ENCODE results near the gene EYA3. TPM values are rescaled to one million over a fixed set of nuclear protein-coding genes. Genes with fewer than 3 reads are reported as not detected.

Gene EYA3
- total and polyA plus RNA-seq, 7 donors = 3.6 to 15.3 (median 13.1) TPM

DNA sequence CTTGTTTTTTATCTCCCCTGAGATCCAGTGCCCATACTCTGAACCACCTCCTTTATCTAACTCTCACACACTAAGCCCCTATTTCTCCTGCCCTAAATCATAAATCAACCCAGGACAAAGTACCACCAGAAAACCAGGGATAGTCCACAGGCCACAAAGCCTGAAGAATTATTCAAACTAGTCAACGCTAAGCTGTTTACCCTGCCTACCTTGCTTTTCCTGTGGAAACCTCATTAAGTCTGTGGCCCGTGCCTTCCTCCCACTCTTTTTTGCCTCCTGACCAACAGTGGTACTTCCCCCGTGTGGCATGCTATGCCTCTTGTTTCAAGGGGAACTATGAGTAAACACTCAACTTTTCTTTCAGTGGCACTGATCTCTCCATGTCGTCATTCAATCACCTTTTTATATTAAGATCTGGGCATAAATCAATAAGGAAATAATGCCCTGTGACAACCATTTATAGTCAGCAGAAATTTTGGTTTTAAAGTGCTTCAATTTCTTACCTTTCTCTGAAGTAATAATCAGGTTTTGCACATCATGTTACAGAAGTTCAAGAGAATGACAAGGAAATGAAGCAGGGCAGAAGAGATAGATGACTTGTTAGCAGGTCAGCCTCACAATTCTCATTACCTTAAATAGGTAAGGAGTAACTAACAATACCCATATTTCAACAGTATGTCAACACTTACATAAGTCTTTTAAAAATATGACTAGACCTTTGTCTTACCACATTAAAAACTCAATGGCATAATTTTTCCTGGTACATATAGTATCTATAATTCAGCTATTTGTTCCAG lies 32.1 kb downstream of the EYA3 start:
- WGBS, 3 donors = 65 to 75% (median 68%) methylated on average over 4 of the region's 4 CpGs
- intact Hi-C loops (cut with DNase I) = no loop called here
- Histone ChIP-seq H3K4me1 (peaks cover 17% of the 10 kb centered on the region), H3K36me3 (ENCODE audit: insufficient read depth in 1 of 2, low read depth in 1 of 2) (peaks cover 0 to 11% of the 10 kb centered on the region in 2 donors), H3K9me3 (no peaks in the 10 kb centered on the region), H3K4me3 (no peak overlapping the region), H3K27ac (no peak overlapping the region), H3K27me3 (ENCODE audit: insufficient read depth in 3 of 3, low read length in 2 of 3) (no peaks in the 10 kb centered on the region)
- ATAC-seq (no peak), DNase-seq (no peak)
- TF ChIP-seq, protein P1, sequence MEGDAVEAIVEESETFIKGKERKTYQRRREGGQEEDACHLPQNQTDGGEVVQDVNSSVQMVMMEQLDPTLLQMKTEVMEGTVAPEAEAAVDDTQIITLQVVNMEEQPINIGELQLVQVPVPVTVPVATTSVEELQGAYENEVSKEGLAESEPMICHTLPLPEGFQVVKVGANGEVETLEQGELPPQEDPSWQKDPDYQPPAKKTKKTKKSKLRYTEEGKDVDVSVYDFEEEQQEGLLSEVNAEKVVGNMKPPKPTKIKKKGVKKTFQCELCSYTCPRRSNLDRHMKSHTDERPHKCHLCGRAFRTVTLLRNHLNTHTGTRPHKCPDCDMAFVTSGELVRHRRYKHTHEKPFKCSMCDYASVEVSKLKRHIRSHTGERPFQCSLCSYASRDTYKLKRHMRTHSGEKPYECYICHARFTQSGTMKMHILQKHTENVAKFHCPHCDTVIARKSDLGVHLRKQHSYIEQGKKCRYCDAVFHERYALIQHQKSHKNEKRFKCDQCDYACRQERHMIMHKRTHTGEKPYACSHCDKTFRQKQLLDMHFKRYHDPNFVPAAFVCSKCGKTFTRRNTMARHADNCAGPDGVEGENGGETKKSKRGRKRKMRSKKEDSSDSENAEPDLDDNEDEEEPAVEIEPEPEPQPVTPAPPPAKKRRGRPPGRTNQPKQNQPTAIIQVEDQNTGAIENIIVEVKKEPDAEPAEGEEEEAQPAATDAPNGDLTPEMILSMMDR (IDR thresholded peaks at IDR 0.05) = no peak

DNA sequence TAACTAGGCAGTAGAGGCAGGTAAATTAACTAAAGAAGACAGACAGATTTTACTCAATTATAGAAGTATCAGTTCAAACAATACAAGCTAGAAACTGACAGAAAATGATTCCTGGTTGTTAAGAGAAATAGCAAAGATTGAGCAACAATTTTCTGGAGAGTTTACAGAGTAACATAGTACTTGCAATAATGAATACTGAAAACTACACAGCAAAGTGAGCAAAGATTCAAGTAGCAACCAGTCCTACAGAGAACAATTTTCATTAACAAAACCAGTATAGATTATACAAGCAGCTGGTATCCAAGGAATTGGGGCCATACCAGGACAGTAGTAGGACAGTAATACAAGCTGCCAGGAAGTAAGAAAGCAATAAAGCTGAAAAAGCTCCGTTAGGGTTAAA lies 37.6 kb downstream of the EYA3 start:
- intact Hi-C loops (cut with DNase I) = no loop called here
- 61 to 76% (median 66%) methylated on average over 1 of the region's 1 CpG for WGBS, 3 donors
- Histone ChIP-seq H3K4me3 (no peak overlapping the region), H3K9me3 (no peaks in the 10 kb centered on the region), H3K36me3 (ENCODE audit: insufficient read depth in 1 of 2, low read depth in 1 of 2) (peaks cover 0 to 44% of the 10 kb centered on the region in 2 donors), H3K27me3 (ENCODE audit: insufficient read depth in 3 of 3, low read length in 2 of 3) (no peaks in the 10 kb centered on the region), H3K27ac (no peak overlapping the region), H3K4me1 (peaks cover 7% of the 10 kb centered on the region)
- no peak for ATAC-seq
- DNase-seq = no peak
- TF ChIP-seq, protein P1 (IDR thresholded peaks at IDR 0.05) = no peak

DNA sequence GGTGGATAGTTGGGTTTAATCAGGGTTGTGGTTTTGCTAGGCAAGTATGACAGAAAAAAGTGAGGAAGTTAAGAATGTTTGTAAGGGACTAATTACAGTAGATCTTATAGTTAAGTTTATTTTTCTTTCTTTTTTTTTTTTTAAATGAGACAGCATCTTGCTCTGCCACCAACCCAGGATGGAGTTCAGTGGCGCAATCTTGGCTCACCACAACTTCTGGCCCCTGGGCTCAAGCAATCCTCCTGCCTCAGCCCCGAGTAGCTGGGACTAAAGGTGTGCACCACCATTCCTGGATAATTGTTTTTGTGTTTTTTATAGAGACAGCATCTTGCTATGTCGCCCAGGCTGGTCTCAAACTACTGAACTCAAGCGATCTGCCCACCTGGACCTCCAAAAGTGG lies 41.7 kb downstream of the EYA3 start:
- TF ChIP-seq, protein P1 (IDR thresholded peaks at IDR 0.05) = no peak
- Histone ChIP-seq H3K4me1 (no peaks in the 10 kb centered on the region), H3K36me3 (ENCODE audit: insufficient read depth in 1 of 2, low read depth in 1 of 2) (peaks cover 0 to 60% of the 10 kb centered on the region in 2 donors), H3K9me3 (no peaks in the 10 kb centered on the region), H3K27ac (no peak overlapping the region), H3K27me3 (ENCODE audit: insufficient read depth in 3 of 3, low read length in 2 of 3) (no peaks in the 10 kb centered on the region), H3K4me3 (no peak overlapping the region)
- ATAC-seq = no peak
- DNase-seq = no peak
- 93 to 100% (median 94%) methylated on average over 4 of the region's 4 CpGs for WGBS, 3 donors
- intact Hi-C loops (cut with DNase I) = no loop called here

DNA sequence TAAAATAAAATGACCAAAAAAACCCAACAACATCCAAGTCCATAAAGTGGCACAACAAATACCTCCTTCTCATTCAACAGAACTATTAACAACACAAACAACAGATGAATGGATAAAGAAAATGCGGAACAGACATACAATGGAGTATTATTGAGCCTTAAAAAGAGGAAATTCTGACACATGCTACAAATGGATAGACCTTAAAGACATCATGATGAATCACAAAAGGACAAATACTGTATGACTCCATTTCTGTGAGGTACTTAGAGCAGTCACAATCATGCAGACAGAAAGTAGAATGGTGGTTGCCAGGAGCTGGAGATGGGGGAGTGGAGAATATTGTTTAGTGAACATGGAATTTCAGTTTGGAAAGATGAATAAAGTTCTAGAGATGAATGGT lies 42.6 kb downstream of the EYA3 start:
- Histone ChIP-seq H3K9me3 (no peaks in the 10 kb centered on the region), H3K27ac (no peak overlapping the region), H3K4me1 (no peaks in the 10 kb centered on the region), H3K27me3 (ENCODE audit: insufficient read depth in 3 of 3, low read length in 2 of 3) (no peaks in the 10 kb centered on the region), H3K4me3 (no peak overlapping the region), H3K36me3 (ENCODE audit: insufficient read depth in 1 of 2, low read depth in 1 of 2) (peaks cover 0 to 60% of the 10 kb centered on the region in 2 donors)
- ATAC-seq (no peak), DNase-seq (no peak)
- intact Hi-C loops (cut with DNase I) = no loop called here
- TF ChIP-seq, protein P1 (IDR thresholded peaks at IDR 0.05) = no peak
- 91 to 94% (median 91%) methylated on average over 1 of the region's 1 CpG for WGBS, 3 donors

DNA sequence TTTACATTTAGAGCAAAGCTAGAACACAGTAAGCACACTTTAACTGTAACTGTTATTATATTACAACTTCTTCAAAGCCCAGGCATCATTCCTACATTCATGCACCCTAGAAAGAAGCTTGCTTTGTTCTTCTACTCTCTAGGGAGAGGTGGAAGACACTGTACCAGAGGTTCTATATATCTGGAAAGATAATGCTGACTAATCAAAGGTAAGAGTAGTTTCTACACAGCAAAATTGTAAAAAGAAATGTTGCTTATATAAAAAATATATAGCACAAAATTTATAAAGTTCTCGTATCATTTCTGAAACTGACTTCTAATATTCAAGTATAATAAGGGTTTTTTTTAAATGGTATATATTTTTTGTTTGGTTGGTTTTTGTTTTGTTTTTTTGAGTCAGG lies 44.0 kb downstream of the EYA3 start:
- no peak for ATAC-seq
- intact Hi-C loops (cut with DNase I) = no loop called here
- Histone ChIP-seq H3K4me3 (no peak overlapping the region), H3K9me3 (no peaks in the 10 kb centered on the region), H3K27ac (no peak overlapping the region), H3K36me3 (ENCODE audit: insufficient read depth in 1 of 2, low read depth in 1 of 2) (peaks cover 2 to 71% of the 10 kb centered on the region in 2 donors), H3K27me3 (ENCODE audit: insufficient read depth in 3 of 3, low read length in 2 of 3) (no peaks in the 10 kb centered on the region), H3K4me1 (no peaks in the 10 kb centered on the region)
- TF ChIP-seq, protein P1 (IDR thresholded peaks at IDR 0.05) = no peak
- DNase-seq = no peak
- WGBS, 3 donors = 95 to 100% (median 98%) methylated on average over 1 of the region's 1 CpG

All from psoas muscle (tissue), 8 donors.